ENCODE data around the gene LAMP5.

- TF ChIP-seq, protein P1, sequence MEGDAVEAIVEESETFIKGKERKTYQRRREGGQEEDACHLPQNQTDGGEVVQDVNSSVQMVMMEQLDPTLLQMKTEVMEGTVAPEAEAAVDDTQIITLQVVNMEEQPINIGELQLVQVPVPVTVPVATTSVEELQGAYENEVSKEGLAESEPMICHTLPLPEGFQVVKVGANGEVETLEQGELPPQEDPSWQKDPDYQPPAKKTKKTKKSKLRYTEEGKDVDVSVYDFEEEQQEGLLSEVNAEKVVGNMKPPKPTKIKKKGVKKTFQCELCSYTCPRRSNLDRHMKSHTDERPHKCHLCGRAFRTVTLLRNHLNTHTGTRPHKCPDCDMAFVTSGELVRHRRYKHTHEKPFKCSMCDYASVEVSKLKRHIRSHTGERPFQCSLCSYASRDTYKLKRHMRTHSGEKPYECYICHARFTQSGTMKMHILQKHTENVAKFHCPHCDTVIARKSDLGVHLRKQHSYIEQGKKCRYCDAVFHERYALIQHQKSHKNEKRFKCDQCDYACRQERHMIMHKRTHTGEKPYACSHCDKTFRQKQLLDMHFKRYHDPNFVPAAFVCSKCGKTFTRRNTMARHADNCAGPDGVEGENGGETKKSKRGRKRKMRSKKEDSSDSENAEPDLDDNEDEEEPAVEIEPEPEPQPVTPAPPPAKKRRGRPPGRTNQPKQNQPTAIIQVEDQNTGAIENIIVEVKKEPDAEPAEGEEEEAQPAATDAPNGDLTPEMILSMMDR (IDR thresholded peaks at IDR 0.05; ENCODE audit: low read depth, low read length), result no peak
- no peak for TF ChIP-seq MAX (IDR thresholded peaks at IDR 0.05; ENCODE audit: low read depth, low read length)
- TF ChIP-seq POLR2A (IDR thresholded peaks at IDR 0.05; ENCODE audit: extremely low read depth, insufficient read length), result no peak
- TF ChIP-seq MYC (IDR thresholded peaks at IDR 0.05; ENCODE audit: low read depth, low read length), result no peak
Observed at GRCh38 chr20:9515214-9515585, 810 bp downstream of the LAMP5 start.
